DOHH2 (cell line): ENCODE data around the gene MKLN1.

ENCODE experiments used
- EZH2phosphoT487 ChIP-seq: fragments of 200-600 bp; sonication (generic); IDR thresholded peaks from 2 replicates; pipeline ENCODE4 v1.6.1; 2017; ENCODE audit warnings: borderline replicate concordance, mild to moderate bottlenecking, antibody characterized with exemption, low read length, moderate library complexity, mixed read lengths
- TF ChIP-seq, protein P1 (sequence below): fragments of 200-600 bp; sonication (generic); IDR thresholded peaks from one replicate; pipeline ENCODE4 v1.5.1; 2014; ENCODE audit warnings: antibody characterized with exemption, mild to moderate bottlenecking, low read depth, low read length; ENCODE audit not compliant: poor library complexity, severe bottlenecking

DNA sequence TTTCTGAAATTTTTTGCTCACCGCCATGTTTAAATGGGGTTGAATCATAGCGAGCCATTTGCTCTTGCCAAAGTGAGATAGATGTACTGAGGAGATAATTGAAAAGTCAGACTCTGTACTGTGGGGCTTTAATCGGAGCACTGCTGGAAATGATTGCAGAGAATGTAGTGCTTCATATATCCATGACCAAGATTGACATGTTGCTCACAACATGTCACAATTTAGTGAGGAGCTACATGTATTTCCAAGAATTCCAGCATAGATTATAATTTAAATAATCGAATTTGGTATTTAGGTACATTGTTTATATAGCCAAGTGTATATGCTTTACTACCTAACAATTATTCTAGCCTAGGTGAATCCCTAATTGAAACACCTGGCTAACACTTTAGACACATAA, 162.2 kb downstream of the MKLN1 start:
- TF ChIP-seq, protein P1, sequence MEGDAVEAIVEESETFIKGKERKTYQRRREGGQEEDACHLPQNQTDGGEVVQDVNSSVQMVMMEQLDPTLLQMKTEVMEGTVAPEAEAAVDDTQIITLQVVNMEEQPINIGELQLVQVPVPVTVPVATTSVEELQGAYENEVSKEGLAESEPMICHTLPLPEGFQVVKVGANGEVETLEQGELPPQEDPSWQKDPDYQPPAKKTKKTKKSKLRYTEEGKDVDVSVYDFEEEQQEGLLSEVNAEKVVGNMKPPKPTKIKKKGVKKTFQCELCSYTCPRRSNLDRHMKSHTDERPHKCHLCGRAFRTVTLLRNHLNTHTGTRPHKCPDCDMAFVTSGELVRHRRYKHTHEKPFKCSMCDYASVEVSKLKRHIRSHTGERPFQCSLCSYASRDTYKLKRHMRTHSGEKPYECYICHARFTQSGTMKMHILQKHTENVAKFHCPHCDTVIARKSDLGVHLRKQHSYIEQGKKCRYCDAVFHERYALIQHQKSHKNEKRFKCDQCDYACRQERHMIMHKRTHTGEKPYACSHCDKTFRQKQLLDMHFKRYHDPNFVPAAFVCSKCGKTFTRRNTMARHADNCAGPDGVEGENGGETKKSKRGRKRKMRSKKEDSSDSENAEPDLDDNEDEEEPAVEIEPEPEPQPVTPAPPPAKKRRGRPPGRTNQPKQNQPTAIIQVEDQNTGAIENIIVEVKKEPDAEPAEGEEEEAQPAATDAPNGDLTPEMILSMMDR: no peak
- no peak for TF ChIP-seq EZH2phosphoT487
